Measurements from ENCODE around the gene CALHM1.
"Not testable (repeated sequence)": the region's sequence is repeated elsewhere in the genome, so short reads cannot be mapped to it uniquely, and the experiment has no call there.

Gene CALHM1, protein sequence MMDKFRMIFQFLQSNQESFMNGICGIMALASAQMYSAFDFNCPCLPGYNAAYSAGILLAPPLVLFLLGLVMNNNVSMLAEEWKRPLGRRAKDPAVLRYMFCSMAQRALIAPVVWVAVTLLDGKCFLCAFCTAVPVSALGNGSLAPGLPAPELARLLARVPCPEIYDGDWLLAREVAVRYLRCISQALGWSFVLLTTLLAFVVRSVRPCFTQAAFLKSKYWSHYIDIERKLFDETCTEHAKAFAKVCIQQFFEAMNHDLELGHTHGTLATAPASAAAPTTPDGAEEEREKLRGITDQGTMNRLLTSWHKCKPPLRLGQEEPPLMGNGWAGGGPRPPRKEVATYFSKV

DNA sequence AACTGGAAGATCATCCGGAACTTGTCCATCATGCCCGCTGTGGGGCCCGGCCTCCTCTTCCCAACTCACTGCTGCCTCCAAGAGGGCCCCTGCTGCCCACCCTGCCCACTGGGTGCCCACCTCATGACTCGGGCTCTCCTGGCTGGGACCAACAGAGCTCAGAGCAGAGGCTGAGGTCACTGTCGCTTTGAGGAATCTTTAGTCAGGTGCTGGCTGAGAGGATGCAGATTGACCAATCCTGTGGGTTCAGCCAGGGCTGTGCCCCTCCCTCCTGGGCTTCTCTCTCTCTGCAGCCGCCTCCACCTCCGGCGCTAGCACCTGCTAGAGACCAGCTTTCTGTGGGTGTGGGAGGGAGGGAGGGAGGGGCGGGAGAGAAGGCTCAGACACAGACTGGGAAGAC, at the start of gene CALHM1:
CALHM1 (minus strand) TSS at position 181 of the 400 bp plus-strand sequence; CDS start at position 32, 149 bp downstream.
- no peak for DNase-seq

DNA sequence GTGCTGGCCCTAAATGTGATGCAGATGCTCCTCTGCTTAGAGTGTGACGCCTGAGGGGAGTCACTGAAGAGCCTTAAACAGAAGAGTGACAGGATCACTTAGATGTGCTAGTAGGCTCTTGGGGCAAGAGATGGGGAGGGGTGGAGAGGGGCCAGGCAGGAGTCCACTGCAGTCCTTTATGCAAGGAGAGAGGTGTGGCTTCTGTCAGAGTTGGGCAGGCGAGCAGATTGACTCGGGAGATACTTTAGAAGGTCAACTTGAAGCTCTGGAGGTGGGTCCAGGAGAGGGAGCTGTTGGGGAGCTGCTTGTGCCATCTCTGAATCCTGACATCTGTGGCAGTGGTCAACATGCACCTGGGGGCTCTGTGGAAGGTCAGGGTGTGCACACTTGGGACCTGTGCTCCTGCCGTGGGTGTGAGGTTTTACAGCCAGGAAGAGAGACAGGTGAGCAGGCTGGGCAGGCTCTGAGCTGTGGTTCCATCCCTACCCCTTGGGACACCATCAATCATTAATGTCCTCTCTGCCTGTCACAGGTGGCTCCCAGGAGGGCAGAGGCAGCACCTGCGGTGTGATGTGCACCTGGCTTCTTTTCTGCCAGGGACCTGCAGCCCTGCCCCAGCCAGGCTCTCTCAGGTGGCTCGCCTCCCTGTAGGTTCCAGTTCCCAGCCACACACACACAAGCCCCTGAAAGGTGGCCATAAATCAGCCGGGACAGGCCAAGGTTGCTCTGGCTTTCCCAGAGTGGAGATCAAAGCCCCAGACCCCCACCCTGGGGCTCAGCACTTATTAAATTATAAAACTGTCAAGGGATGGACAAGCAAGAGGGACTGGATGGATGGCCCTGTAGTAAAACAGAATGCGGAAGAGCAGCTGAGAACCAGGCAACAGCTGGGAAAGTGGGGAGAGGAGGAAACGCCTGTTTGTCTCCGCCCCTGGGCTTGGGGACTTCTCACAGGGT, 48.8 kb upstream of the CALHM1 start:
- DNase-seq: no peak

DNA sequence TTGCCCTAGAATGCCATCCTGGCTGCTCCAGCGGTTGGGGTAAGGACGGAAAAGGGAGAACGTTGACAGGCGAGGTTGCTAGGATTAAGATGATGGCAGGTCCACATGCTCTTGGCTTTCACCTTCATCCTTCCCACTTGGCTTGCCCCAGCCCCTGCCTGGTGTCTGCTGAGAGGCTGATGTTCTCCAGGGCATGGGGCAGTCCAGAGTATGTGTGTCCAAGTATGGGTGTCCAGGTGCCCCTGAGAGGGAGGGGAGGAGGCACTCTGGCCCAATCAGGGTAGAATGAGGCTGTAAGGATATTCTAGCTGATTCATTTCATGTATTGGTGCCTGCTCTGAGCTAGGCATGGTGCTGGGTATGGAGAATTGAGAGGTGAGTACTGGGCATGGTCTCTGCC, 47.4 kb upstream of the CALHM1 start:
- no peak for DNase-seq

DNA sequence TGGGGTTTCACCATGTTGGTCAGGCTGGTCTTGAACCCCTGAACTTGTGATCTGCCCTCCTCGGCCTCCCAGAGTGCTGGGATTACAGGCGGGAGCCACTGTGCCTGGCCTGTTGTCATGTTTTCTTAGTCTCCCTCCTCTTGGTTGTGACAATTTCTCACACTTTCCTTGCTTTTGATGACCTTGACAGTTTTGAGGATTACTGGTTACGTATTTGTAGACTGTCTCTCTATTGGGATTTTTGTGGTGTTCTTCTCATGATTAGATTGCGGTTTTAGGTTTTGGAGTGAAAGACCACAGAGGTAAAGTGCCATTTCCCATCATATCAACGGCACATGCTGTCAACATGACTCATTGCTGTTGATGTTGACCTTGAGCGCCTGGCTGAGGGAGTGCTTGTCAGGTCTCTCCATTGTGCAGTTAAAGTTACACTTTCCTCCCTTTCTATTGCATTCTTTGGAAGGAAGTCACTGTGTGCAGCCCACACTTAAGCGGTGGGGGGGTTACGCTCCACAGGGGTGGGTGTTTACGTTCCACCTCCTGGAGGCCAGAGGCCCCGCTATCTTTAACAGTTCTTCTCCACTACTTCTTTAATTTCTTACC, 45.6 kb upstream of the CALHM1 start:
- DNase-seq: no peak

DNA sequence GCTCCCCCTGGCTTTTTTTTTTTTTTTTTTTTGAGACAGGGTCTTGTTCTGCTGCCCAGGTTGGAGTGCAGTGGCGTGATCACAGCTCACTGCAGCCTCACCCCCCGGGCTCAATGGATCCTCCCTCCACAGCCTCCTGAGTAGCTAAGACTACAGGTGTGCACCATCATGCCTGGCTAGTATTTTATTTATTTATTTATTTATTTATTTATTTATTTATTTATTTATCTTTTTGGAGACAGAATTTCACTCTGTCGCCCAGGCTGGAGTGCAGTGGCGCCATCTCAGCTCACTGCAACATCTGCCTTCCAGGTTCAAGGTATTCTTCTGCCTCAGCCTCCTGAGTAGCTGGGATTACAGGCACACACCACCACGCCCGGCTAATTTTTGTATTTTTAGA, 45.1 kb upstream of the CALHM1 start:
- DNase-seq: not testable (repeated sequence)

DNA sequence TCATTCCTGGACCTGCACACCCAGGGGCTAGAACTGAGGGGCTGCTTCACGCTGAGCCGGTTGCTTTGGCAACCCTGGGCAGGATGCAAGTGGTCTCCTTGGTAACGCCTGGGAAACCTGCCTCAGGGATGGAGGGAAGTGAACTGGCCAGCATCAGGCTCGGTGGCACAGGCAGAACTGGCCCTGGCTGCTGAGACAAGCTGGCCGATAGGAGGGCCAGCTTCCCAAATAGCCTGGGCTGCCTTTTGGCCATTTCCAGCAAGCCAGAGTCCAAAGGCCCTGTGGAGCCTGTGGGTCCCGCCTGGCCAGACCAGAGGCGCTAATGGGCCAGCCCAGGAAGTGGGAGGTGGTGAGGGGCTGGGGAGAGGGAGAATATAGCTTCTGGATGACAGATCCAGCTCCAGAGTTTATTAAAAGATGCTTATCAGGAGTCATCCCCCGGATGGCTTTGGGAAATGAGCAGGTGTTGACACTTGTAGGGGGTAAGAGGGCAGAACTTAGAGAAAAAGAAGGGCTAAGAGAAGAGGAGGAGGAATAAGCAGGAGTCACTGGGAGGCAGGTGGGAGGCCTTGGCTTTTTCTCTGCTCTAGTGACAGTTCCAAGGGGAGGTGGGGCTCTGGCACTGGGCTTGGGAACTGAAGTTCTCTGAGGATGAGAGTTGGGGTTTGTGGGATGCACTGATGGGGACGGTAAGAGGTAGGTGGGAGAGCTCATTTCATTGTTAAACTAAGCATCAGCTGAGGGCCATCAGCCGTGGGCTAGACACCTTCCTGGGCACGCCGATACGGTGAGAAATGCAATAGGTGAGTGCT, 44.4 kb upstream of the CALHM1 start:
- DNase-seq: no peak

DNA sequence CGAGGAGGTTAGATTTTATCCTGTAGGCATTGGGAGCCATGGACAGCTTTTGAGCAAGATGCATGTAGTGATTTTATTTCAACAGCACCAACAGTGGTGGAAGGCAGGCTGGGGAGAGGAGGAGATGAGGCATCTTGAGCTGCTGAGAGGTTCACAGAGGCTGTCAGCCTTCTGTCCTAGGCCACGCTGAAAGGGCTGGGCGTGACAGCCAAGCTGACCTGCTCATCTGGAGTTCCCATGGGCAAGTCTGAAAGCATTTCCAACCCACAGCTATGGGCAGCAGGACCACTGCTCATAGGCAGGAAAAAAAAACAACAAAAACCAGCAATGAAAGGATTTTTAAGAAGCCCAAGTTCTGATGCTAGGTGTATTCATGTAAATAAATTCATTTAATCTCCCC, 42.5 kb upstream of the CALHM1 start:
- no peak for DNase-seq

DNA sequence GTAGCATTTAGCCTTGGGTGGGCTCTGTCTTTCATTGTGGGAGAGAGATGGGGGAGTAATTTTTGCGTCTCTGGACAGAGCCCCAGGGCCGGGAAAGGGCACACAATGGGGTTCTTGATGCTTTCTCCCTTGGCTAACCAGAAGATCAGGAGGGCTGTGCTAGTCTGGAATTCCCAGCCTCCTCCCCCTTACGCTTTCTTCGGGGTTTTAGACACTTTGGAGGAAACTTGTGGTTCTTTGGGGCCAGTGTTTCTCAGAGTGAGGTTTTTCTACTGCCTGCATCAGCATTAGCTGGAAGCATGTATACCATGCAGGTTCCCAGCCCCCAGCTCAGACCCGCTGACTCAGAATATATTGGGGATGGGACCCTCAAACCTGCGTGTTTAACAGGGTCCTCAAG, 41.8 kb upstream of the CALHM1 start:
- DNase-seq: no peak

DNA sequence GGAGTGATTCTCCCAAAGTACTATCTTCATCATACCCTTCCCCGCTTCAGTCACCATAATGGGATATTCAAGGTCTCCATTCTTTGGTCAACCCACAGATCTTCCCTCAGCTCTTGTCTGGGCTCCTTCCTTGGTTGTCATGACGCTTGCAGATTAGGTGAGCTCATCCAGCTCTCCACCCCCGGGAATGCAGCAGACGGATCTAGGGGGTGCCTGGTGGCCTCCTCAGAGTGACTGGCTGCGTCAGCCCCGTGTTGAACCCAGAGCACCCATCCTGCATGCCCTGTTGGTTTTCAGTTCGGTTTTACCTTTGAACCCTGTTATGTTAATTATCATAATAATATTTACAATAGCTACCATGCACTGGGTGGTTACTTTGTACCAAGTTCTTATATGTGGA, 41.2 kb upstream of the CALHM1 start:
- no peak for DNase-seq

DNA sequence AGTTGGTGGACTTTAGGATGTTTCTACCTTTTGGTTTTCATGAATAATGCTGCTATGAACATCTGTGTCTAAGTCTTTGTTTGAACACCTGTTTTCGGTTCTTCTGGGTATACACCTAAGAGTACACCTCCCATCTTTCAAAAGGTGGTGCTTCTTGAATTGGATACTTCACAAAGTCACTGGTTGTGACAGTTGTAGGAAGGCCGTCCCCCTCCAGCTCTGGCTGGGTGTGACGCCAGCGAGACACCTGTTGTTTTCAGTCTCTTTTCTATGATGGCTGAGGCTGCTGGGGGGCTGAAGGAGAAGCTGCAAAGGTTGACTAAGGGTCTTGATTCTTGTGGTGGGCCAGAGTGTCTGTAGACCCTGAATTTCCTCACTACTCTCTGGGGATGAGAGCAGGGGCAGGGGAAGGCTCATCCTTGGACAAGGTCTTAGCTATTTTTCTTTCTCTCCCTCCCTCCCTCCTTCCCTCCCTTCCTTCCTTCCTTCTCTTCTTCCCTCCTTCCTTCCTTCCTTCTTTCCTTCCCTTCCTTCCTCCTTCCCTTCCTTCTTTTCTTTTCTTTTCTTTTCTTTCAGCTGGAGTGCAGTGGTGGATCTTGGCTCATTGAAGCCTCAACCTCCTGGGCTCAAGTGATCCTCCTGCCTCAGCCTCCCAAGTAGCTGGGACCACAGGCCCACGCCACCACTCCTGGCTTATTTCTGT, 40.4 kb upstream of the CALHM1 start:
- DNase-seq: no peak

DNA sequence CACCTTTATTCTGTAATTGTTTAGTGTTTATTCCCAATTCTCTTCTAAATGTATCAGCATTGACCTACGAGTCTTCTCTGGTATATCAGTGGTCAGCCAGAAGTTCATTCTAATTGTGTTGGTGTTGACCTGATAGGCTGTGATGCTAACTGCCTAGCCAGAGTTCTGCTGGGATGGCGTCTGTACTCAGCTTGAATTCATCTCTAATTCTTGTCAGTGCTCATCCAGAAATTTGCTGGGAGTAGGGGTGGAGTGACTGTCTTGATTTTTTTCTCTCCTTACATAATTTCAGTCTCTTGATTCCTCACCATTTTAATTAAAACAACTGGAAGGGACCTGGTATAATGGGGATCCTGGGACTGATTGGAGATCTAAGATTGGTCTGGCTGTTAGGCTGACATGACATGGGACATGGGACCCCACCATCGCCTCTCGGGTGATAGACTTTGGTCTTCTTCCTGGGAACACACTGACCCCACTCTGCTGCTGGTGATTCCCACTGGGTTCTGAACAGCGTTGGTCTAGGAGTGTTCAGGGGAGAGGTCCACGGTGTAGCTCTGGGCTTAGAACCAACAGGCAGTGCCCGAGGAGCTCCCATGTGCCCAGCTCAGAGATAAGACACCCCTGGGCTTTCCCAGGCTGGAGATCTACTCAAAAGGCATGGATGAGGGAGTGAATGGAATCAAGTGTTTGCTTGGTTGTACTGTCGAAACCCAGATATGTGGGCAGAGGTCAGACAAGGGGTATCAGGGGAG, 38.6 kb upstream of the CALHM1 start:
- DNase-seq: no peak

DNA sequence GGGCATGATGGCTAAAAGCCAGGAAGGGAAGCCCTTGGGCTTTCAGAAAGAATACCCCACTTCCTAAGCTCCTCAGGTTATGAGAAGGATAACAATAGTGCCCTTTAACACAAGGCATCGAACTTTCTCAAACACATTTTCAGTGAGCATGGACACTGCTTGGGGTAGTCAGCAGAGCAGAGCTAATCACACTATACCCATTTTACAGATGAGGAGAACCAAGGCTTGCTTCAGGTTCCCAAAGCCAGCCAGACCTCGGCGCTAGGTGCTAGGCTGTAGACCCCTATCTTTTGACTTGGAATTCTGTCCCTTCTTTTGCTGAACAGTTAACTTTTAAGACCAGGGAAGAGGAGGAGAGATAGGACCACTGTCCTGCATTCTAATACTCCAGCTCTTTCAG, 36.6 kb upstream of the CALHM1 start:
- DNase-seq: no peak

DNA sequence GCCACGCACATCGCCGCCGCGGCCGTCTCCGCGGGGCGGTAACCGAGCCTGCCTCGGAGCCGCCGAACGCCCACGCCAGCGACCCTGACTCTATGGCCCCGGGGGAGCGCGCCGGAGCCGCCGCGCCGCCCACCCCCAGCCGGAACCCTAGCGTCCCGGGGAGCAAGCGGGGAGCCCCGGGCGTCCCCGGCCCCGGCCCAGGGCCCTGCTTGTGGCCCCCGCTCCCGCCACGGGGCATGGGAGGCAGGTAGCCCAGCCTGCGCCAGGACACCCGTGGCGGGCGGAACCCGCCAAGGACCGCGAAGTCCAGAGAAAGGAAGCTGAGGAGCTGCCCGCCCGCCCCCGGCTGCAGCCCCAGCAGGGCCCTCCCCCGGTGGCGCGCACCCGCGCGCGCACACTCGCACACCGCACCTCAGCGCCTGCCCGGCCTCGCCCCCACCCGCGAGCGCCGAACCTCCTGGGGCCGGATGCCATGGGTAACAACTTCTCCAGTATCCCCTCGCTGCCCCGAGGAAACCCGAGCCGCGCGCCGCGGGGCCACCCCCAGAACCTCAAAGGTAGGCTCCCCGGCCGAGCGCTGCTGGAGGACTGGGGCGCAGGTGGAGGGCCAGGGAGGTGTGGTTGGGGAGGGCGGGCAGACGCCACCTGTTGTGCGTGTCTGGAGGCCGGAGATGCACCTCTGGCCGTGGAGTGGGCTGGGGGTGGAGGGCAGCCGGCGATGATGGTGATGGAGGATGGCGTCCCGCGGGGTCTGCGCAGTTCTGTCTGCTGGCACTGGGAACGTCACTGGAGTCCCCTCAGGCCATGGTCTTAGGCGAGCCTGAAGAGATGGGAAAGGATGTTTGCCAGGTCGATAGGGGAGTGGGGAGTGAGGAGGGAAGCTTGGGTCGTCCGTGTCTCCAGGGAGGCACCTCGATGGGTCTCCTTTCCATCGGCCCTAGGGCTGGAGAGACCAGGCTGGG, 35.5 kb upstream of the CALHM1 start:
- no peak for DNase-seq

DNA sequence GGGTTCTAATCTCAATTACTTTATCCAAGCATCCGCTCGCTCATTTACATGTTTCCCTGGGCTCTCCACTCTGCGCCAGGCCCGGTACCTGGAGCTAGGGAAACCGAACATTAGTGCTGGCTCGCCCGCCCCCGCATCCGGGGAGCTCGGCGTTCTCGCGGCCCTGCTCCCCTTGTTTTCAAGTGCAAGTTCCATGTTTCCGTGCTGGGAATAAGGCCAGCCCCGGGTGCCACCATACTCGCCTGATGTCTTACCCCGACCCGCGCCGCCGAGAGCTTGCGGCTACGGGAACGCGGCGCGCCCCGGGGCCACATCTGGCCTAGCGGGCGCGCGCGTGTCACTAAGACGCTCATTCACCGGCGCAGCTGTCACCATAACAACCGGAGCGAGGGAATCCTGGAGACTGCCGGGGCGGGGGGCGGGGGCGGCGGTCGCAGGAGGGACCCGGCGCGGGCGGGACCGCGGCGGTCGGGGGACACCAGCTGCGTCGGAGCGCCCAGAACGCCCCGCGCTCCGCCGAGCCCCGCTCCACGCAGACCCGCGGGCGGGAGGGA, 34.7 kb upstream of the CALHM1 start, which contains the start of gene NEURL1:
NEURL1 (plus strand) TSS at position 344 of the 554 bp plus-strand sequence. CDS start 683 bp downstream, outside the sequence.
- no peak for DNase-seq

DNA sequence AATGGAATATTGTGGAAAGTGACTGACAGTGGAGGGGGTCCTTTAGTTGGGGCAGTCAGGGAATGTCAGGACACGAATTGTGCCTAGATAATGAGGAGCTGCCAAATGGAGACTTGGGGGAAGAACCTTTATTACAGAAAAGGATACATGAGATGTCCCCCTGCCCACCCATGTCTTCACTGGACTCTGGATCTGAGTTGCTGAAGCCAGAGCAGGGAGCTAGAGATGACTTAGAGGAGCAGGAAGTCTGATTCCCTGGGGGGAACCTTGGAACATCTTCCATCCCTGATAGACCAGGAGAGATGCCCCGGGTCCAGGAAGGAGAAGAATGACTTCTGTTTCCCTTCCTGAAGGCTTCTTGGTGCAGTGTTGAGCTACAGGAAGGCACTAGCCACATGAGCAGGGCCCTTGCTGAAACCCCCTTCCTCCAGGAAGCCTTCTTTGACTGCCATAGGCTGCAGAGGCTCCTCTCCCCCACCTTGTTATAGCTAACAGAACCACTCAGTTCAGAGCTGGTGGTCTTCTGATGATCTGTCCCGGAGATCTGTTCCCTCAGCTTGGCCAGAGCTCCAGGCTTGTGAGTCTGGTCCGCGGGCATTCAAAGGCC, 34.1 kb upstream of the CALHM1 start:
- DNase-seq: no peak

DNA sequence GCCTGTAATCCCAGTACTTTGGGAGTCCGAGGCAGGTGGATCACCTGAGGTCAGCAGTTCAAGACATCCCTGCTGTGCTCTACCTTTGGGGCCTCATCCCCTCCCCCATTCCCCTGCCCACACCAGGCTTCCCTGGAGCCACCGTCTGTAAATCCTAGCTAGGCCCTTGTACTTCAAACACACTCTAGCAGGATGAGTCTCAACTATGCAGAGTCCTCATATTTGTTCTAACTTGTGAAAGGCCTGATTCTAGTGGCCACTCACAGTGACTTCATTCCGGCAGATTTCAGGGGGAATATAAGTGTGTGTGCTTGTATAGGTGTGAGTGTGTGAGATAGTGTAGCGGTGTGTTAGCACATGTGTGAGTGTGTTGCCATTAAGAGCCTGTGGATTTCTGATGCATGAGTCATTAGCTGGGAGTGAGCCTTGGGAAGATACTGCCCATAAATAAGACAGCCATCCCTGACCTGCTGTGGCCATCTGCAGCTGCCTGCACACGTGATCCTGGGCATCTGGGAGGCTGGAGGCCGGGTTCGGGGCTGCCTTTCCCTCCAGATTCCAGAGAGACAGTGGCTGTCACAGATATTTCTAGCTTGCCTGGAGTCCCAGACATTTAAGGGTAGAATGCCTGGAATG, 33.1 kb upstream of the CALHM1 start:
- DNase-seq: peak; percentile 64

DNA sequence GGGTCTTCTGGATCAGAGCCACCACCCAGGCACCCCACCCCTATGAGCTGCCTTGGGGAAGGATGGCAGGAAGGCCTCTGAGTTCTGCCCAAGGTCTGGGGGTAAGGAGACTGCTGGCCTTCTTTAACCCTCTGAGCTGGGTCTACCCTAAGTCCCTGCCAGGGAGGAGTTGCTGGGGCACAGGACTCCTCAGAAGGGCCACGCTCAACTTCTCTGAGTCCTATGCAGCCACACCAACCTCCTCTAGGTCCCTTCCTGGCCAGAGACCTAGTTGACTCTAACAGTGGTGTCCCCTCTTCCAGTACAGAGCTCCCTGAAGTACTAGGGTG, 32.2 kb upstream of the CALHM1 start:
- no peak for DNase-seq

DNA sequence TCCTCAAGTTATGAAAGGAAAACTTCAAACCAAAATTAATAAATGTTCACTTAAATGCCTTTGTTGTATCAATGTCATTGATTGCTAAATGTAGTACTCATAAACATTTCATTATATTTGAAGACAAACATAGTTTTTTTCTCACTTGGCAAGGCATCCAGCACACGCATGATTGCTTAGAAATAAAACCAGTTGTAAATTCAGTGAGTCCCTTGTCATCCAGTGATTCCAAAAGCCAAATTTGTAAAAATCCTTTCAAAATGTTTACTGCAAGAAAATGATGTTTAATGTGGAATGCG, 28.7 kb upstream of the CALHM1 start:
- DNase-seq: no peak

Data from 8988T (cell line).